OCI-LY1 (cell line): ENCODE data around the gene ZC3H18.
A peak's percentile ranks its signal among the peaks of the same experiment; 100 is the strongest.

ENCODE experiments used
- EZH2 ChIP-seq: fragments of 200-600 bp; sonication (generic), shearing (Covaris generic); IDR thresholded peaks from 2 replicates; pipeline ENCODE4 v1.8.0; 2017; ENCODE audit warnings: borderline replicate concordance, mixed run types, mild to moderate bottlenecking, antibody characterized with exemption, low read length, moderate library complexity, mixed read lengths
- TF ChIP-seq, protein P1 (sequence below): fragments of 200-600 bp; sonication (generic), shearing (Covaris generic); IDR thresholded peaks from 2 replicates; pipeline ENCODE4 v1.5.1; 2017; ENCODE audit warnings: mild to moderate bottlenecking, antibody characterized with exemption, low read length, moderate library complexity, mixed read lengths

DNA sequence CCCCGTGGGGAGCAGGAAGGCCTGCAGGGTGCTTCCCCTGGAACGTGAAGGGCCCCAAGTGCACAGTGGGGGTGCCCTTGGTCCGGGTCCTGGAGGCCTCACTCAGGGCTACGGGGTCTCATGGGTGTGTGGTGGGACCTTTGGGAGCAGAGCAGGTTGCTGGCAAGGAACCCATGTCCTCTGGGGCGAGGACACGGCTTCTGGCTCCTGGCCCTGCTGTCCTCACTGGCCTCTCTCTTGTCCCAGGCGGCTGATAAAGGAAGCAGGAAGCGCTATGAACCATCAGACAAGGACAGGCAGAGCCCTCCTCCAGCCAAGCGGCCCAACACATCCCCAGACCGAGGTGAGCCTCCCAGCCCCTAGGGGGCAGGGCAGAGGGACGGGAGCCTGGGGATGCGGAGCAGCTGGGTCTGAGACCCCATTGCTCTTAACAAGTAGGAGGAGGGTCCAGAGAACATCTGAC lies 58.3 kb downstream of the ZC3H18 start:
- TF ChIP-seq, protein P1, sequence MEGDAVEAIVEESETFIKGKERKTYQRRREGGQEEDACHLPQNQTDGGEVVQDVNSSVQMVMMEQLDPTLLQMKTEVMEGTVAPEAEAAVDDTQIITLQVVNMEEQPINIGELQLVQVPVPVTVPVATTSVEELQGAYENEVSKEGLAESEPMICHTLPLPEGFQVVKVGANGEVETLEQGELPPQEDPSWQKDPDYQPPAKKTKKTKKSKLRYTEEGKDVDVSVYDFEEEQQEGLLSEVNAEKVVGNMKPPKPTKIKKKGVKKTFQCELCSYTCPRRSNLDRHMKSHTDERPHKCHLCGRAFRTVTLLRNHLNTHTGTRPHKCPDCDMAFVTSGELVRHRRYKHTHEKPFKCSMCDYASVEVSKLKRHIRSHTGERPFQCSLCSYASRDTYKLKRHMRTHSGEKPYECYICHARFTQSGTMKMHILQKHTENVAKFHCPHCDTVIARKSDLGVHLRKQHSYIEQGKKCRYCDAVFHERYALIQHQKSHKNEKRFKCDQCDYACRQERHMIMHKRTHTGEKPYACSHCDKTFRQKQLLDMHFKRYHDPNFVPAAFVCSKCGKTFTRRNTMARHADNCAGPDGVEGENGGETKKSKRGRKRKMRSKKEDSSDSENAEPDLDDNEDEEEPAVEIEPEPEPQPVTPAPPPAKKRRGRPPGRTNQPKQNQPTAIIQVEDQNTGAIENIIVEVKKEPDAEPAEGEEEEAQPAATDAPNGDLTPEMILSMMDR = peak; percentile 60
- TF ChIP-seq EZH2 = no peak
